ENCODE results near the gene LYPD5. TPM values are rescaled to one million over a fixed set of nuclear protein-coding genes. Genes with fewer than 3 reads are reported as not detected.

Gene LYPD5
- total and polyA plus RNA-seq, 2 of the 8 experiments (the other 6 are each of a cell fraction or from before 2014, with no cell fraction given): 0.74 to 4.3 TPM

DNA sequence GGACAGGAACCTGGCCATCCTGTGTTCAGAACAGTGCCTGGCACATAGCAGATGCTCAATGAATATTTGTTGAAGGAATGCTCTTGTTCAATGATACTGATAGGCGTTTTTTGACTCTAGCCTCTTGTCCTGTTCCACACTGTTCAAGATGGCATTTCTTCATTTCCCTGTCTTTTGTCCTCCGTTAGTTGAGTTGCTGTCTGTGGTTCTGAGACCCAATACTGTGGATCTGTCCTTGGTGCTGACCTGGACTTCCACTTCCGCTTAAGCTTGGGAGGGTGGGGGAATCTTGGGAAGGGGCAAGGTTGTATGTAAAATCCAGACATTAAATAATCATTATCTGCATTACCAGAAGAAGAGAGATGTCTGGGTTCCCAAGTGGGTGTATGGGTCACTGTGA, 13.2 kb downstream of the LYPD5 start:
- H3K14ac ChIP-seq (ENCODE audit: insufficient read length): no peak overlapping the region
- no peak overlapping the region for H3K4me3 ChIP-seq (ENCODE audit: extremely low read depth in 1 of 4, insufficient read depth in 2 of 4, low read depth in 3 of 4, low read length in 4 of 4)
- H3K4me1 ChIP-seq (replicated peaks in 1 of 4; ENCODE audit: control insufficient read depth in 3 of 4, insufficient read depth in 4 of 4, low read length in 3 of 4): no peaks in the 10 kb centered on the region
- H3K9me3 ChIP-seq (ENCODE audit: insufficient read depth in 2 of 2, low read depth in 1 of 2, low read length in 1 of 2): no peaks in the 10 kb centered on the region
- H3K56ac ChIP-seq (replicated peaks; ENCODE audit: insufficient read length, low read depth, low read length): no peak overlapping the region
- H2BK120ac ChIP-seq (replicated peaks; ENCODE audit: low read depth, low read length): no peak overlapping the region
- 30% methylated on average over 3 of the region's 3 CpGs; no CpG with 5 or more reads in 1 of the 2 experiments for WGBS, 2 experiments (ENCODE audit: extremely low coverage in 1 of 2, insufficient coverage in 1 of 2, insufficient read length in 1 of 2, insufficient replicate concordance in 2 of 2, low coverage in 1 of 2, low lambda C conversion rate in 2 of 2, missing lambda C conversion rate in 1 of 2)
- H4K20me1 ChIP-seq (replicated peaks in 1 of 2; ENCODE audit: control insufficient read depth in 1 of 2, insufficient read depth in 2 of 2, low read length in 2 of 2): no peaks in the 10 kb centered on the region
- no peaks in the 10 kb centered on the region for H3K79me1 ChIP-seq (ENCODE audit: low read depth, low read length)
- no peak overlapping the region for H4K5ac ChIP-seq (ENCODE audit: insufficient read length, low read depth, low read length)
- no peak overlapping the region for H3K23ac ChIP-seq (ENCODE audit: insufficient read length)
- H3K27ac ChIP-seq (ENCODE audit: low read depth, low read length): no peak overlapping the region
- H4K91ac ChIP-seq (replicated peaks; ENCODE audit: insufficient read length, low read length): no peak overlapping the region
- H2BK5ac ChIP-seq (ENCODE audit: low read depth, low read length): no peak overlapping the region
- no peaks in the 10 kb centered on the region for H3K79me2 ChIP-seq (ENCODE audit: control insufficient read depth in 1 of 2, insufficient read depth in 2 of 2, low read length in 2 of 2)
- ChIA-PET CTCF (ENCODE audit: partially characterized antibody) (interaction anchor here (1.2 to 37.0 kb wide), 2 partner anchors 15 to 33 kb away, joined by 3 to 703 read pairs; partner anchors contain the start of gene SMG9), POLR2A (ENCODE audit: partially characterized antibody) (no interaction called here)
- H3K18ac ChIP-seq (ENCODE audit: extremely low read depth, low read length): no peak overlapping the region
- DNase-seq (ENCODE audit: low read depth in 1 of 2, low spot score in 2 of 2) (no peak), FAIRE-seq (peak; percentile 80)
- no peak overlapping the region for H2BK12ac ChIP-seq (ENCODE audit: low read depth, low read length)
- H3K36me3 ChIP-seq (ENCODE audit: control insufficient read depth in 2 of 4, insufficient read depth in 4 of 4, low read length in 3 of 4): no peaks in the 10 kb centered on the region
- no peaks in the 10 kb centered on the region; a peak in 1 of 7 replicates for H3K27me3 ChIP-seq (replicated peaks in 1 of 4; ENCODE audit: control insufficient read depth in 3 of 4, extremely low read depth in 1 of 4, insufficient read depth in 3 of 4, low read length in 3 of 4)
- no peak overlapping the region for H3K4me2 ChIP-seq (ENCODE audit: insufficient read depth in 1 of 2, low read depth in 2 of 2, low read length in 2 of 2)
- H3K23me2 ChIP-seq (ENCODE audit: low read depth, low read length): no peaks in the 10 kb centered on the region
- H2BK20ac ChIP-seq (ENCODE audit: low read length): no peak overlapping the region
- H4K8ac ChIP-seq (ENCODE audit: extremely low read depth, insufficient read depth, low read length): no peak overlapping the region
- no peak overlapping the region for H2BK15ac ChIP-seq (ENCODE audit: low read length)
- no peak overlapping the region for H2AK5ac ChIP-seq (ENCODE audit: low read depth, low read length)
- no peak overlapping the region for H3K4ac ChIP-seq (replicated peaks; ENCODE audit: insufficient read length, low read depth, low read length)
- no peak overlapping the region for H2AFZ ChIP-seq (ENCODE audit: low read length)
- H3K9ac ChIP-seq (replicated peaks in 1 of 4; ENCODE audit: extremely low read depth in 1 of 4, low read depth in 3 of 4, low read length in 3 of 4): no peak overlapping the region
- TF ChIP-seq TAF1 (IDR thresholded peaks at IDR 0.05; ENCODE audit: low read depth, low read length) (no peak), CEBPB (IDR thresholded peaks at IDR 0.05; ENCODE audit: low read depth, low read length) (no peak), HDAC2 (IDR thresholded peaks at IDR 0.05; ENCODE audit: borderline replicate concordance in 1 of 2, low read depth in 2 of 2, low read length in 2 of 2) (peak; percentile 74 to 84; a peak in 1 of 4 replicates), NANOG (IDR thresholded peaks at IDR 0.05; ENCODE audit: insufficient read depth, low read depth, low read length, poor library complexity, severe bottlenecking) (no peak), YY1 (IDR thresholded peaks at IDR 0.05; ENCODE audit: low read depth, low read length) (peak; percentile 84), SIN3A (conservative IDR thresholded peaks at IDR 0.05 in 1 of 2, IDR thresholded peaks at IDR 0.05 in 1 of 2; ENCODE audit: low read depth in 1 of 2, low read length in 2 of 2) (peak; percentile 98 to 99), EZH2 (IDR thresholded peaks at IDR 0.05; ENCODE audit: low read depth, low read length, severe bottlenecking) (no peak), POLR2A (IDR thresholded peaks at IDR 0.05; ENCODE audit: control extremely low read depth in 1 of 2, low read depth in 2 of 2, low read length in 2 of 2) (no peak), GTF2F1 (IDR thresholded peaks at IDR 0.05; ENCODE audit: borderline replicate concordance, low read depth, low read length) (no peak), TBP (IDR thresholded peaks at IDR 0.05; ENCODE audit: low read depth, low read length) (no peak)
- TF ChIP-seq, protein P1, sequence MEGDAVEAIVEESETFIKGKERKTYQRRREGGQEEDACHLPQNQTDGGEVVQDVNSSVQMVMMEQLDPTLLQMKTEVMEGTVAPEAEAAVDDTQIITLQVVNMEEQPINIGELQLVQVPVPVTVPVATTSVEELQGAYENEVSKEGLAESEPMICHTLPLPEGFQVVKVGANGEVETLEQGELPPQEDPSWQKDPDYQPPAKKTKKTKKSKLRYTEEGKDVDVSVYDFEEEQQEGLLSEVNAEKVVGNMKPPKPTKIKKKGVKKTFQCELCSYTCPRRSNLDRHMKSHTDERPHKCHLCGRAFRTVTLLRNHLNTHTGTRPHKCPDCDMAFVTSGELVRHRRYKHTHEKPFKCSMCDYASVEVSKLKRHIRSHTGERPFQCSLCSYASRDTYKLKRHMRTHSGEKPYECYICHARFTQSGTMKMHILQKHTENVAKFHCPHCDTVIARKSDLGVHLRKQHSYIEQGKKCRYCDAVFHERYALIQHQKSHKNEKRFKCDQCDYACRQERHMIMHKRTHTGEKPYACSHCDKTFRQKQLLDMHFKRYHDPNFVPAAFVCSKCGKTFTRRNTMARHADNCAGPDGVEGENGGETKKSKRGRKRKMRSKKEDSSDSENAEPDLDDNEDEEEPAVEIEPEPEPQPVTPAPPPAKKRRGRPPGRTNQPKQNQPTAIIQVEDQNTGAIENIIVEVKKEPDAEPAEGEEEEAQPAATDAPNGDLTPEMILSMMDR (IDR thresholded peaks at IDR 0.05; ENCODE audit: control extremely low read depth in 1 of 3, insufficient read depth in 1 of 3, low read depth in 1 of 3, low read length in 3 of 3): no peak
